ENCODE results near the gene FARP1.

- TF ChIP-seq CTCF (IDR thresholded peaks at IDR 0.05) = no peak
- no peak for TF ChIP-seq POLR2A (IDR thresholded peaks at IDR 0.05)
These were observed 103.8 kb downstream of the FARP1 start for GRCh38 chr13:98246538-98247172.
